Measurements from ENCODE around the gene OSER1.

OSER1 gene

GRCh38 chr20:44180814-44181213 is 29.8 kb downstream of the OSER1 start:
- H3K36me3 ChIP-seq: peaks cover 0 to 26% (median 0%) of the 10 kb centered on the region in 11 experiments; a peak in 3 of 22 replicates
- H3K4me1 ChIP-seq: peaks cover 8 to 70% (median 47%) of the 10 kb centered on the region in 10 experiments; a peak in 19 of 20 replicates
- H4K20me1 ChIP-seq: peaks cover 0 to 31% (median 0%) of the 10 kb centered on the region in 11 experiments; a peak in 5 of 22 replicates
- peak overlapping the region; percentile 63 to 96 (median 79) for H3K4me2 ChIP-seq
- H3K27ac ChIP-seq: peak overlapping the region in 8 of 11 experiments; percentile 37 to 64 (median 48); a peak in 13 of 22 replicates
- H3K4me3 ChIP-seq: peak overlapping the region in 1 of 10 experiments; percentile 6; a peak in 1 of 20 replicates
- no peaks in the 10 kb centered on the region for H3K9me3 ChIP-seq (replicated peaks in 1 of 11)
- H3K9ac ChIP-seq: peak overlapping the region in 8 of 11 experiments; percentile 1 to 61 (median 44); a peak in 10 of 22 replicates
- no peak for TF ChIP-seq Cebpa-rat (IDR thresholded peaks at IDR 0.05)
- H3K27me3 ChIP-seq: no peaks in the 10 kb centered on the region

GRCh38 chr20:44176833-44177534 is 33.6 kb downstream of the OSER1 start:
- Histone ChIP-seq H3K4me2 (peak overlapping the region in 1 of 11 experiments; percentile 30; a peak in 1 of 22 replicates), H3K36me3 (peaks cover 0 to 34% (median 0%) of the 10 kb centered on the region in 11 experiments; a peak in 3 of 22 replicates), H3K27me3 (no peaks in the 10 kb centered on the region), H3K9me3 (replicated peaks in 1 of 11) (no peaks in the 10 kb centered on the region), H3K27ac (no peak overlapping the region), H3K4me3 (no peak overlapping the region), H4K20me1 (peaks cover 0 to 13% (median 0%) of the 10 kb centered on the region in 11 experiments; a peak in 3 of 22 replicates), H3K9ac (no peak overlapping the region), H3K4me1 (peaks cover 9 to 62% (median 45%) of the 10 kb centered on the region in 10 experiments; a peak in 19 of 20 replicates)
- TF ChIP-seq Cebpa-rat (IDR thresholded peaks at IDR 0.05): no peak

- Histone ChIP-seq H3K27me3 (no peaks in the 10 kb centered on the region), H3K4me3 (no peak overlapping the region), H3K36me3 (peaks cover 0 to 34% (median 0%) of the 10 kb centered on the region in 11 experiments; a peak in 3 of 22 replicates), H3K9me3 (replicated peaks in 1 of 11) (no peaks in the 10 kb centered on the region), H4K20me1 (no peaks in the 10 kb centered on the region), H3K27ac (no peak overlapping the region), H3K4me2 (no peak overlapping the region), H3K9ac (no peak overlapping the region), H3K4me1 (peaks cover 19 to 62% (median 45%) of the 10 kb centered on the region in 10 experiments)
- TF ChIP-seq Cebpa-rat (IDR thresholded peaks at IDR 0.05): no peak
Measured at GRCh38 chr20:44174996-44175765, 35.4 kb downstream of the OSER1 start.

GRCh38 chr20:44173846-44174245 is 36.7 kb downstream of the OSER1 start:
- H3K4me2 ChIP-seq: peak overlapping the region in 4 of 11 experiments; percentile 3 to 96 (median 92); a peak in 4 of 22 replicates
- TF ChIP-seq Cebpa-rat (IDR thresholded peaks at IDR 0.05): no peak
- H3K27ac ChIP-seq: peak overlapping the region in 1 of 11 experiments; percentile 91; a peak in 1 of 22 replicates
- no peak overlapping the region for H3K4me3 ChIP-seq
- H3K27me3 ChIP-seq: no peaks in the 10 kb centered on the region
- H3K9me3 ChIP-seq (replicated peaks in 1 of 11): peaks cover 0 to 5% (median 0%) of the 10 kb centered on the region in 11 experiments; a peak in 1 of 22 replicates
- peaks cover 26 to 66% (median 52%) of the 10 kb centered on the region in 10 experiments for H3K4me1 ChIP-seq
- peaks cover 0 to 34% (median 0%) of the 10 kb centered on the region in 11 experiments; a peak in 3 of 22 replicates for H3K36me3 ChIP-seq
- no peaks in the 10 kb centered on the region for H4K20me1 ChIP-seq
- no peak overlapping the region for H3K9ac ChIP-seq

GRCh38 chr20:44173116-44173515 is 37.5 kb downstream of the OSER1 start:
- H3K4me1 ChIP-seq: peaks cover 26 to 73% (median 59%) of the 10 kb centered on the region in 10 experiments
- H3K4me2 ChIP-seq: peak overlapping the region in 9 of 11 experiments; percentile 21 to 96 (median 83); a peak in 13 of 22 replicates

GRCh38 chr20:44172572-44172950 is 38.0 kb downstream of the OSER1 start:
- H3K4me1 ChIP-seq: peaks cover 26 to 76% (median 64%) of the 10 kb centered on the region in 10 experiments
- peak in 3 of 11 experiments; percentile 33 to 68 (median 57); a peak in 2 of 22 replicates for TF ChIP-seq Cebpa-rat (IDR thresholded peaks at IDR 0.05)
- H3K36me3 ChIP-seq: peaks cover 0 to 30% (median 0%) of the 10 kb centered on the region in 11 experiments; a peak in 3 of 22 replicates
- peak overlapping the region in 7 of 11 experiments; percentile 29 to 92 (median 90); a peak in 9 of 22 replicates for H3K27ac ChIP-seq
- peaks cover 0 to 7% (median 0%) of the 10 kb centered on the region in 11 experiments; a peak in 1 of 22 replicates for H3K9me3 ChIP-seq (replicated peaks in 1 of 11)
- no peaks in the 10 kb centered on the region for H3K27me3 ChIP-seq
- no peak overlapping the region for H3K9ac ChIP-seq
- H4K20me1 ChIP-seq: no peaks in the 10 kb centered on the region
- H3K4me3 ChIP-seq: no peak overlapping the region
- H3K4me2 ChIP-seq: peak overlapping the region in 9 of 11 experiments; percentile 78 to 96 (median 84); a peak in 17 of 22 replicates

More at GRCh38 chr20:44173116-44173515, 37.5 kb downstream of the OSER1 start:
- Histone ChIP-seq H3K36me3 (peaks cover 0 to 34% (median 0%) of the 10 kb centered on the region in 11 experiments; a peak in 3 of 22 replicates), H3K9me3 (replicated peaks in 1 of 11) (peaks cover 0 to 7% (median 0%) of the 10 kb centered on the region in 11 experiments; a peak in 1 of 22 replicates), H3K9ac (no peak overlapping the region), H3K27ac (peak overlapping the region in 3 of 11 experiments; percentile 87 to 91 (median 90); a peak in 5 of 22 replicates), H3K27me3 (no peaks in the 10 kb centered on the region), H3K4me3 (no peak overlapping the region), H4K20me1 (no peaks in the 10 kb centered on the region)
- no peak for TF ChIP-seq Cebpa-rat (IDR thresholded peaks at IDR 0.05)

GRCh38 chr20:44171775-44172571 is 38.6 kb downstream of the OSER1 start:
- H3K27ac ChIP-seq: peak overlapping the region in 8 of 11 experiments; percentile 62 to 92 (median 88); a peak in 15 of 22 replicates
- H3K4me2 ChIP-seq: peak overlapping the region in 10 of 11 experiments; percentile 73 to 96 (median 84); a peak in 20 of 22 replicates
- peaks cover 0 to 7% (median 0%) of the 10 kb centered on the region in 11 experiments; a peak in 1 of 22 replicates for H3K9me3 ChIP-seq (replicated peaks in 1 of 11)
- H3K27me3 ChIP-seq: no peaks in the 10 kb centered on the region
- H3K36me3 ChIP-seq: peaks cover 0 to 24% (median 0%) of the 10 kb centered on the region in 11 experiments; a peak in 3 of 22 replicates
- peaks cover 29 to 79% (median 70%) of the 10 kb centered on the region in 10 experiments for H3K4me1 ChIP-seq
- peak overlapping the region in 6 of 11 experiments; percentile 49 to 74 (median 68); a peak in 15 of 22 replicates for H3K9ac ChIP-seq
- no peak for TF ChIP-seq Cebpa-rat (IDR thresholded peaks at IDR 0.05)
- no peaks in the 10 kb centered on the region for H4K20me1 ChIP-seq
- no peak overlapping the region; a peak in 1 of 20 replicates for H3K4me3 ChIP-seq
